ENCODE measurements around the gene PIK3R4.

Gene PIK3R4

DNA sequence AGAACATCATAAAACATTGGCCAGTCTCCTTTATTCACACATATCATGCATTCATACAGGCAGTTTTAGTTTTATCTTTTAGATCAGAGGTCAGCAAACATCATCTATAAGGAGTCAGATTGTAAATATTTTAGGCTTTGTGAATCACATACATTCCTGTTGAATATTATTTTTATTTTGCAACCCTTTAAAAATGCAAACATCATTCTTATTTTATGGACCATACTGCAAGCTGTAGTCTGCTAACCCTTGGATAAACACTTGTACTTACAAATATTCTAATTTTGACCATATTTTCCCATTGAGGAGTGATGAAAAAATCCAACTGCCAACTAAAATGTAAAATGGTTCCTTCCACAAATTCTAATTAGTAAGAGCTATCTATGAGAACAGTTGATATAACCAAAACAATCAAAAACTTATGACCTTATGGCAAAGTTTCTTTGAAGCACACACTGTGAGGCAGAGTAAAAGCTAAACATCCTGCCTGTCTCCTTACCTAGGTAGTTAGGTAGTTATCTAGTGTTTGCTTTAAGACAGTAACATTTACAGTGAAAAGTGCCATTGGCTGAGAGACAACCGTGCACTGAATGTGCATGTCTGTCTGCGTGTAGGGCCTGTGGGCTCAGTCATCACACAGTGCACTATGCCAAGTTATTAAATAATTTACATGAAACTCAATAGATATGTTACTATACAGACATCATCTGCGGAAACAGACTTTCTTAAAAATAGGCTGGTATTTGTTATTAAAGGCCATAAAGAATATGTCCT is 57.7 kb downstream of the PIK3R4 start:
- no peak for DNase-seq (ENCODE audit: low read depth)

DNA sequence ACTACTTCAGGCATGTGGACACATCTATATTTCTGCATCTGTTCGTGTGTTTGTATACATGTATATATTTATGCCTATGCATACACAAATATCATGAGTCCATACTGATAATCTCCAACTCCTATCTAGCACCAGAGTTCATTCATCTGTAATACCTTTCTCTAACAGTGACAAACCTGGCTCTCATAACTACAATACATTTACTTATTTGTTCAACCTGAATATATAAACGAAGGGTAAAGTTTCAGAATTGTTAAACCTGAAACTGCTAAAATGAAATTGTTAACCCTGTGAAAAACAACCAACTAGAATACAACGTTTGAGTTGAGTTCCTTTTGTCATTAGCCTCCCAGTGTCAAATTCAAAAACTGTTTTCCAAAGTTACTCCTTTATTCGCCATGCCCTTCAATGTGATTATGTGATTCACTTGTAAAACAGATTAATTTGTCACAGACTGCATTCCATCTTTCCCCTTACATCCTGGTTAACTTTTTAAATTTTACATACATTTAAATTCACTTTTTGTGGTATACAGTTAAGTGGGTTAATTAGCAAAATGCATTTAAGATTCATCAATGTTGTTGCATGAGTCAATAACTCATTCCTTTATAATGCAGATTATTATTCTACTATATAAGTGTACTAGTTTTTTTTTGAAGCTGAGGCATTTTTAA is 58.5 kb downstream of the PIK3R4 start:
- no peak for DNase-seq (ENCODE audit: low read depth)

DNA sequence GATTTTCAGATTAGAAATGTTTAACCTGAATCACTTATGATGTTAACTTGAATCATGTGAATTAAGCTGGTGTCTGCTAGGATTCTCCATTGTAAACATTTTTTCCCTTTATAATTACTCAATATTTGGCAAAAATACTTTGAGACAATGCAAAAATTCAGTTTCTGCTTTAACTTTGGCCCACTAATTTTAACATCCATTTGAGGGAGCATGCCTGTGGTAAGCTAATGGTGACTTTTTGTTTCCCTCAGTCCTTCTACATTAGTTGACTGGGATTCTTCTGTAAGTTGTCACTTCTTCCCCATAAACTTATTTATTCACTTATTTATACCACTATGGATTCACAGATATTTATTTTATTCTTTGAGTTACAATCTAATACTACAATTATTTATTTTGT is 59.3 kb downstream of the PIK3R4 start:
- no peak for DNase-seq (ENCODE audit: low read depth)

DNA sequence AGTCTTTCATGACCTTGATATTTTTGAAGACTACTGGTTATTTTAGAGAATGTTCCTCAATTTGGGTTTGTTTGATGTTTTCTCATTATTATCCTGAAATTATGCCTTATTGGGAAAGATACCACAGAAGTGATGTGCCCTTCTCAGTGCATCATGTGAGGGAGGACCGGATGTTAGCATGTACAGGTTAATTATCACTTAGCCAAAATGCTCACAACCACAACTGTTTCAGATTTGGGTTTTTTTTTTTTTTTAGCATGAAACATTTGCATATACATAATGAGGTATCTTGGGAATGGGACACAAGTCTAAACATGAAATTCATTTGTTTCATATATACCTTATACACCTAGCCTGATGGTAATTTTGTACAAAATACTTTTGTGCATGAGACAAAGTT is 59.8 kb downstream of the PIK3R4 start:
- no peak for DNase-seq (ENCODE audit: low read depth)

DNA sequence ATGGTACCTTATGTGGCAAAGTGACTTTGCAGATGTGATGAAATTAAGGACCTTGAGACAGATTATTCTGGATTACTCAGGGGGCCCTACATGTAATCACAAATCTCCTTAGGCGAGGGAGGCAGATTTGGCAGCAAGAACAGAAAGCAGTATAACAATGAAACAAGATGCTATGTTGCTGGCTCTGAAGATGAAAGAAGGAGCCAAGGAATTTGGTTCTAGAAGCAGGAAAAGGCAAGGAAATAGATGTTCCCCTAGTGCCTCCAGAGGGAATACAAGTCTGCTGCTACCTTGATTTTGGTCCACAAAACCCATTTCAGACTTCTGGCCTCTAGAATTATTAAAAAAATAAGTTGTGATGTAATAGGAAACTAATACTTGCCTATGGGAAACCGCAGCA is 64.5 kb downstream of the PIK3R4 start:
- no peak for DNase-seq (ENCODE audit: low read depth)

DNA sequence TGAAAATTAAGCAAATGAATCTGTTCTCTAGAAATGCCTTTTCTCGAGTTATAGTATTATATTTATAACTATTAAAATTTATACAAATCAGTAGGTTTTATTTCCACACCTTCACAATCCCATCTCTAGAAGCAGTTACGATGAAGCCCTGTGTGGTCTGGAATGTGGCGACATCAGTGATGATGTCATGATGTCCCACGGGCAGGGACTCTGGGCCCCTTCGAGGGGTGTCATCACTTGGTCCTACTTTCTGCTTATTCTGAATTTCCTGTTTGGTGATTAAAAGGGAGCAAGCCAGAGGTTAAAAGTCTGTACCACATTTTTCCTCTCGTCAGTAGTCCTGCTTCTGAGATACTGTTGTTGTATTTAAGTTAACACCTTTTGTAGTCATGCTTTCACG is 67.4 kb downstream of the PIK3R4 start:
- DNase-seq (ENCODE audit: low read depth): no peak

DNA sequence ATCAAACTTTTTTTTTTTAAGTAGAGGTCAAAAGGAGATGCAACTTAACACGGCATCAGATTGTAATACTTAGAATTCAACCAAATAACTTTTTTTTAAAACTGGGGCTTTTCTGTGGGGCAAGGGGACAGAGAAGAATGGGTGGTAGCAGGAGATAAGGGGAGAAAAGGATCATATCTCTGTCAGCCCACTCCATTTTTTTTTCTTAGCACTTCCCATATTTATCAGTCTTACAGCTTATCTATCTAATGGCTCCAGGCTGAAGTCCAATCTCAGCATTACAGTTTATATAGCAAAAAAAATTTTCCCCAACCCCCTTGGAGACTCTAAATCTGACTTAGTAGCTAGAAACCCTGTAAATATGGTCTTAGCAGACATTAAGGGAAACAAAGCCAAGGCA is 69.3 kb downstream of the PIK3R4 start:
- no peak for DNase-seq (ENCODE audit: low read depth)

DNA sequence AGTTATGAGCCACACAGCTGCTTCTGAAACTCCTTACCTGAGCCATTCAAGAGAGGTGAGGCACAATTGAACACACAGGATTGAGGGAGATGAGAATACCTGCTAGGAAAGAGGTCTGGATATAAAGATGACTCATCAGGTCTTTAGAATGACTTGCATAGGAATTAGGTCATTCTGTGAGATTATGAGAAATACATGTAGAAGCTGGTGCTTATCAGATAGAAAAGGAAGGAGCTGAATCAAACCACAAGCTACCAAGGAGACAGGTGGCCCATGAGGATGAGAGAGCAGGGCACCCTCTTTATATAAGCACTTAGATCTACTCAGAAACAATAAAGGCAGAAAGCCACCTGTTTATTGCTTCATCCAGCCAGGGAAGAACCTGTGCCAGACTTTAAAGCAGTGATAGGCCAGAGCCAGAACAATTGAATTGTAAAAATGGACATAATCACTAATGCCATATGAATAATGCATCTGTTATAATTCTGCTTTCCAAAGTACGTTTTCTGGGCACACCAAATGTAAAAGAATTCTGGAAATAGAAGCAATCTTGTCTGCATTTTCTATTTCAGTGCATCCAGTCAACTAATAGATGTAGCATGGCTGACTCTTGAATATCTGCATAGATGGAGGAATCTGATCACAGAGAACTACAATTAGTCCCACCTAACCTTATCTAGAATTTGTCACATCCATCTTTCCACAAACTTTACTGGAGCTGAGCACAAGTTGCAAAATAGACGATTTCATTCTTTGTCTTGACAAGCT is 74.9 kb downstream of the PIK3R4 start:
- DNase-seq (ENCODE audit: low read depth): no peak

DNA sequence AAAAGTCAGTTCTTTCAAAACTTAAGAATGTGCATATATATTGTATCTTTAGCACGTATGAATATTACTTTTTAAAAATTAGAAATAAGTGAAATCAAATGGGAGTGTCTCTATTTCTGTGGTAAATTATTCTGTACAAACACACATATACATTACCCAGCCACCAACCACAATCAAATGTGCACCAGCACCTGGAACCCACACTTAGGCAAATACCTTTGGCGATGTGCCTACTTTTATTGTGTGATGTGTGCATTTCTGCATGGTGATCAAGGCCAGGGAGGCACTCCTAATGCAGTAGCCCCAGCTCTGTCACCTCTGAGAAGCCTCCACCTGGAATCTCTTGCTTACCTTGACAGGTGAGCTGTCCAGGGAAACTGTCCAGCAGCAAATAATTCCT is 76.9 kb downstream of the PIK3R4 start:
- DNase-seq (ENCODE audit: low read depth): no peak

DNA sequence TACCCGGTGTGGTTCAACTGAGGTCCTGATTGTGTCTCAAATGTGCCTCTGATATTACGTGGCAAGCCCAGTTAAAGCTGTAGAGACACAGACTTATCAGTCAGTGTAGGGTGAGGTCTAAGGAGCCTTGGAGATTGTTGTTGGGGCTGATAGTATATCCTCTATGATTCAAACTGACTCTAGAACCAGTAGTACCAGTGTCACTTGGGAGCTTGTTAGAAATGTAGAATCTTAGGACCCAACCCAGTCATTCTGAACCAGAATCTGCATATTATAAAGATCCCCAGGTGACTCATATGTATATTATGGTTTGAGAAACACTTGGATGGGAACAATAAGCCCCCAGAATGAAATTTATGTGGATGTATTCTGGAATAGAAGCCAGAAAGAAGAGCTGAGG is 83.5 kb downstream of the PIK3R4 start:
- DNase-seq (ENCODE audit: low read depth): no peak

DNA sequence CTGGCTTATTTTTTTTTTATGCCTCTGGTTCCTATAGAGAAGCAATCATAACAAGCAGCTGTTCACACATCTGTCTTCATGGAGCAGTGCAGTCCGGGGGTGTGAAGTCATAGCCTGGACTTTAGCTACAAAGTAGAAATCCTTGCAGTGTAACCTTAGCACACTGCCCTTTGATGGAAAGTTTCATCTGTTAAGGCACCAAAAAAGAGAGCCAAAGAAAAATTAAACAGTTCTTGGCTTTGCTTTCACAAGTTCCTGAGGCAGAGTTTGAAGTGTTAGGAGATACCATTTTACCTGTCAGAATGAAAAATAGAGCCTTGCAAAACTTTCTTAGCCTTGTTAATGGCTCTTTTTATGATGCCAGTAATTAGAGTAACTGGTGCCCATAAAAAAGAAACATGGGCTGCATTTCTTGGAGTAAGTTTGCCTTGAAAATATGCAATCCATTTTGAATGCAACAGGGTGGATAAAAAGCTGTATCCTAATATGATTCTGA is 84.1 kb downstream of the PIK3R4 start:
- no peak for DNase-seq (ENCODE audit: low read depth)

DNA sequence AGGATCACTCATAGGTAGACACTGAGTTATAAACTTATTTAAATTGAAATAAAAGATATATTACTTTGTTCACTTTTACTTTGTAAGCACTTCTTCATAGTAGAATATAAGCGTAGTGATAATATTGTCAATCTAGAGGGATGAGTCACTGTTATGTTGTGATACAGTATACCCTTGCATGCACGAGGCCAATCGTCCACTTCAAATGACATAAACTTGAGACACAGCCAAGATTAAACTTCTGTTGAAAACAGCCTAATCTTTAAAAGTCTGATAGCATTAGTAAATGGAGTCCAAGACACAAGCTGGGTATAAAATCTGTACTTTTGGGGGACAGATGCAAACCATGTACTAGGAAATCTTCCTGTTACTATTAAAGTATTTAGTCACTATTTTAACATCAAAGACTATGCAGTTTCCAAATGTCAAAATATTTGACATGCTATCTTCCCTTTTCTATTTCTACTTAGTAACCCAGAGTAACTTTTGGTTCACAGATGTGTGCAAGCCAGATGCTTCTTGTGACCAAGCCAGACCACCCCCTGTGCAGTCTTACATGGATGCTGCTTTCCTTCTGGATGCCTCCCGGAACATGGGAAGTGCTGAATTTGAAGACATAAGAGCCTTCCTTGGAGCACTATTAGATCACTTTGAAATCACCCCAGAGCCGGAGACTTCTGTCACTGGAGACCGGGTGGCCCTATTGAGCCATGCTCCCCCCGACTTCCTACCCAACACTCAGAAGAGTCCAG is 85.3 kb downstream of the PIK3R4 start:
- no peak for DNase-seq (ENCODE audit: low read depth)

DNA sequence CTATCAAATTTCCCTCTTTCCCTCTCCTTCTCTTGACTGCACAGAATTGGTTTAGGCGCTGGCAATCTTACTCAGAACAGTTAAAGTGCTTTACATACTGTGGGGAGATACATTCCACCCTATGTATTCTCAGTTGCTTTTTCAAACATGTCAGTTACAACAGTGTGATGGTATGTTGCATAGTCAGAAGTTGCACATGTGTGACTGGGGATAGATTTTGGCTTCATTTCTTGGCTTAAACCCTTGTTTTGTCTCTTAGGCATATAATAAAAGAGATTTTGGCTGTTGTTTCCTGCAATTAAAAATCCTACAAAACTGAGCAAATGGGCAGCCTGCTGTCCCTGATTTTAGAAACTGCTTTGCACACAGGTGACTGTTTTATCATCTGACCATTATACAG is 86.7 kb downstream of the PIK3R4 start:
- DNase-seq (ENCODE audit: low read depth): no peak

DNA sequence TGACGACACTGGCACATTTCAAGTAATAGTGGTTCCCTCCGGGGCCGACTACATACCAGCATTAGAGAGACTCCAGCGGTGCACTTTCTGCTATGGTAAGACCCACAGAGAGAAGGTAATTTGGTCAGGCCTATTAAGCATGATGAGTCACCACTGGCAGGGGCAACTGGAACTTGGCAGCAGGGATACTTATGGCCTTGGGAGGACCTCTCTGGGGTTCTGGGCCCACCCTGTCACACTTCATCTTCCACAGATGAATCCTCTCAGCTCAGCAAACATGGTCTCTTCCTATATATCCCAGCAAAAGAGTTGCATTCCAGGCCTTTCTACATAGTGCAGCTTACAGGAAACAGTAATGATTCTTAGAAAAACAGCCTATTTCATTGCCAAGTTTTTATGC is 88.0 kb downstream of the PIK3R4 start:
- no peak for DNase-seq (ENCODE audit: low read depth)

DNA sequence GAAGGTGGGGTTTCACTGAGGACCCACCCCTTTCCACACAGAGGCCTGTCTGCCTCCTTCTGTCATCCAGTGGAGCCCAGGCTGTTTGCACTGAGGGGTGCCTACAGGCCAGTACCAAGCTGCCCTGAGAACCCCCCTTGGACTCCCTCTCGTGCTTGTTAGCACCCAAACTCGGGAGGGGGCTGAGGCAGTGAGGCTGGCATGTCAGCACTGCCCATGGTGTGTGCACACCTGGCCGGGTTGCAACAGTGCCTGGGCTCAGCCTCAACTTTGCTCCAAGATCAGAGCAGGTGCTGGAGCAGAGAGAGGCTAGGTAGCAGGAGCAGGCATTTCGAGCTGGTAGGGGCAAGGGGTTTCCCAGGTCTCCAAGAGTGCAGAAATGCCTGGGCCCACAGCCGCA is 90.0 kb downstream of the PIK3R4 start:
- no peak for DNase-seq (ENCODE audit: low read depth)

DNA sequence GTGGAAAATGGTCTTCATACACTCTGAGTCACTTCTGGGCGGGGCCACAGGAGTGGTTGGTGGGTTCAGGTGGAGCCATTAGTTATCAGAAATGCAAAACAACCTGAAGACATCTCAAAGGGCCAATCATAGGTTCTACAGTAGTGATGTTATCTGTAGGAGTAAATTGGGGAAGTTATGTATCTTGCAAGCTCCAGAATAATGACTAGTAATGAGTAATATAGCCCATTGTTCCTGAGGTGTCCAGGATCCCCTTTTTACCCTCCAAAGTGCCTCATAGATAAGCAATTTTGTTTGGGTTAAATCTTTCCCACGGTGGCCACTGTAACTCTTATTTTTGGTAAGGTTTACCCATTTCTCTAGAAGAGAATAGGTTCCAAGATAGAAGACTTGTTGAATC is 91.7 kb downstream of the PIK3R4 start:
- no peak for DNase-seq (ENCODE audit: low read depth)

DNA sequence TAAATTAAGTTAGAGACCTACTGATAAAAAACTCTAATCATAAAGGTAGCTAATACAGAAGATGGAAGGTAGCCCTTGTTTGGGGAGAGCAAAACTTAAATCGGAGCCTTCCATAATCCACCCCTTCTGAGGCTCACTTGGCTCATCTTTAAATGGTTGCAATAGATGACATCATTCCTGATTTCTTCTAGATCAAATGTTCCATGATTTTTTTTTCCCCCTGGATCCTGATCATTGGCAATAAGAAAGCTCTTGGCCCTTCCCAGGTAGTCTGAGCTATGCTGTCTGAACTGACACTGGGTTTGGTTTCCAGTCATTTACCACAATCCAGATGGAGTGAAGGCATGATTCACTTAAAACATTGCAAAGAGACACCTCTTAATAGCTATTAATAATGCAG is 92.5 kb downstream of the PIK3R4 start:
- no peak for DNase-seq (ENCODE audit: low read depth)

DNA sequence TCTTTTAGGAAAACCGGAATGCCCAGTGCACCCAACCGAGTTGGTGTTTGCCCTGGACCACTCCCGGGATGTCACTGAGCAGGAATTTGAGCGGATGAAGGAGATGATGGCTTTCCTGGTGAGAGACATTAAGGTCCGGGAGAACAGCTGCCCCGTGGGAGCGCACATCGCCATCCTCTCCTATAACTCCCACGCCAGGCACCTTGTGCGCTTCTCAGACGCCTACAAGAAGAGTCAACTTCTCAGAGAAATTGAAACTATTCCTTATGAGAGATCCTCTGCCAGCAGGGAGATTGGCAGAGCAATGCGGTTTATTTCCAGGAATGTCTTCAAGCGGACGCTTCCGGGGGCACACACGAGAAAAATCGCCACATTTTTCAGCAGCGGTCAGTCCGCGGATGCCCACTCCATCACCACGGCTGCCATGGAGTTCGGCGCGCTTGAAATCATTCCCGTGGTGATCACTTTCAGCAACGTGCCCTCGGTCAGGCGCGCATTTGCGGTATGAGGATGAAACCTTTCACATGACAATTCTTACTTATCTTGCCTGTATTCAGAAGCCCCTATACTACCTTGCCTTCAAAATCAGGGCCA is 97.5 kb downstream of the PIK3R4 start:
- no peak for DNase-seq (ENCODE audit: low read depth)

DNA sequence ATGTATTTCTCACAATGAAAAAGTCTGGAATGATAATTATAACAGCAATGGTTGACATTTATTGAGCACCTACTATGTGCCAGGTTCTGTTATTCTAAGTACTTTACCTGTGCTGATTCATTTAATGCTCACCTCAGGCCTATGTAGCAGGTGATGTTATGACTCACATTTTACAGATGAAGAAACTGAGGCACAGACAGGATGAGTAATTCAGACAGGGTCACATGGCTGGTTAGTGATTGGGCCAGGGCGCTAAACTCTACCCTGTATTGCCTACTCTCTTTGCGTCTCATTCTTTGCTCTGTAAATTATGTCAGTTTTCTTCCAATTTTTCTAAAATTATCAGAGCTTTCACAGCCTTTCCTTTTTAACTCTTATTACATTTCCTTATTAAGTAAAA is 98.3 kb downstream of the PIK3R4 start:
- DNase-seq (ENCODE audit: low read depth): no peak

DNA sequence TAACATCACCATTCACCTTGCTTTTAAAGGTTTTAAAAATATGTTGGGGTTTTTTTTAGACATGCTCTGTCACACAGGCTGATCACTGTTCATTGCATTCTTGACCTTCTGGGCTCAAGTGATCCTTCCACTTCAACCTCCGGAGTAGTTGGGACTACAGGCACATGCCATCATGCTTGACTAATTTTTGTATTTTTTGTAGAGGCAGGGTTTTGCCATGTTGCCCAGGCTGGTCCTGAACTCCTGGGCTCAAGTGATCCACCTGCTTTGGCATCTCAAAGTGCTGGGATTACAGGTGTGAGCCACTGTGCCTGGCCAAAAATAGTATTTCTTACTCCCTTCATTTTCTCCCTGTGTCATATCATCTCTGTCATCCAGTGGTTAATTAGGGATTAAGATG is 101.4 kb downstream of the PIK3R4 start:
- DNase-seq (ENCODE audit: low read depth): no peak

DNA sequence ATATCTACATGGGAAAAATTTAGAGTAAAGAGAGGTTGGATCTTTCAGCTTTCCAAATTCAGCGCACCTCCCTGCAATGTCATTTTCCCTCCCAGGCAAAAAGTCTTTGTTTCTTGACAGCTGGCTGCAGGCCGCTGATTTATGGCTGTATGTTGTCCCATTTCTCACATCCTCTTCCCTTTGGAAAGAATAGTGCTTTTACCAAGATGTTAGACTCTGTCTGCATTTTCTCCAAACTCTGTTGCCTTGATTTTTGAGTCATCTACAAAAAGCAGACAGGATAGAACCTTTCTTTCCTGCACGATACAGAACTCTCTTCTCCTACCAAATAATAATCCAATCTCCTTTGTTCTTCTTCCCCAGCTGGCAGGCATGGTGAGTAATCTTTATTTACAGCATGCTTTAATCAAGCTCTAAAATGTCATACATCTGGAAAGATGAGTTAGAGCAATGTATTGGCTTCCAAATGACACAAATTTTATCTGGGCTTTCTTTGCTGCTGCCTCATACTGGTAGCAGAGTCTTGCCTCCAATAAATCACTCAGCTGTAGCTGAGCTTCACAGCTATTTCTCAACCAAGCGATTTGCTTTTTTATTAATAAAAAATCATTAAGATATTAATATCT is 101.9 kb downstream of the PIK3R4 start:
- DNase-seq (ENCODE audit: low read depth): no peak
